ENCODE measurements around the gene TPI1.
"Not testable (repeated sequence)": the region's sequence is repeated elsewhere in the genome, so short reads cannot be mapped to it uniquely, and the experiment has no call there.

Gene TPI1

GRCh38 chr12:6849427-6849826, 17.9 kb upstream of the TPI1 start:
- DNase-seq, result no peak

DNA sequence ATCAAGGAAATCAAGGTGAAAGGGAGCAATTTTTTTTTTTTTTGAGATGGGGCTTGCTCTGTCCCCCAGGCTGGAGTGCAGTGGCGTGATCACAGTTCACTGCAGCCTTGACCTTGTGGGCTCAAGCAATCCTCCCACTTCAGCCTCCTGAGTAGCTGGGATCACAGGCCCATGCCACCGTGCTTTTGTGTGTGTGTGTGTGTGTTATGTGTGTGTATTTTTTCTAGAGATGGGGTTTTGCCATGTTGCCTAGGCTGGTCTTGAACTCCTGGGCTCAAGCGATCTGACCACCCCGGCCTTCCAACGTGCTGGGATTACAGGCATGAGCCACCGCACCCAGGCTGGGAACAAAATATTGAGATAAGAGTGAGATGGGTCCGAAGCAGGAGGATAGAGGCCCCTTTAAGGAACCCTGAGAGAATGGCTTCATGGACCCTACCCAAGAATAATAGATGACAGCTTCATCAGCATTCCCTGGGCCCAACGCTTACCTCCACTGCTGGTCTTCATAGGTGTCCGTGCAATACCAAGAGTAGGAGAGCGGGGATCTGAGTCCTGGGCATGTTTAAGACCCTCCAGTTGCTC, 17.3 kb upstream of the TPI1 start:
- DNase-seq, result no peak

GRCh38 chr12:6850796-6851152, 16.6 kb upstream of the TPI1 start:
- DNase-seq, result no peak

DNA sequence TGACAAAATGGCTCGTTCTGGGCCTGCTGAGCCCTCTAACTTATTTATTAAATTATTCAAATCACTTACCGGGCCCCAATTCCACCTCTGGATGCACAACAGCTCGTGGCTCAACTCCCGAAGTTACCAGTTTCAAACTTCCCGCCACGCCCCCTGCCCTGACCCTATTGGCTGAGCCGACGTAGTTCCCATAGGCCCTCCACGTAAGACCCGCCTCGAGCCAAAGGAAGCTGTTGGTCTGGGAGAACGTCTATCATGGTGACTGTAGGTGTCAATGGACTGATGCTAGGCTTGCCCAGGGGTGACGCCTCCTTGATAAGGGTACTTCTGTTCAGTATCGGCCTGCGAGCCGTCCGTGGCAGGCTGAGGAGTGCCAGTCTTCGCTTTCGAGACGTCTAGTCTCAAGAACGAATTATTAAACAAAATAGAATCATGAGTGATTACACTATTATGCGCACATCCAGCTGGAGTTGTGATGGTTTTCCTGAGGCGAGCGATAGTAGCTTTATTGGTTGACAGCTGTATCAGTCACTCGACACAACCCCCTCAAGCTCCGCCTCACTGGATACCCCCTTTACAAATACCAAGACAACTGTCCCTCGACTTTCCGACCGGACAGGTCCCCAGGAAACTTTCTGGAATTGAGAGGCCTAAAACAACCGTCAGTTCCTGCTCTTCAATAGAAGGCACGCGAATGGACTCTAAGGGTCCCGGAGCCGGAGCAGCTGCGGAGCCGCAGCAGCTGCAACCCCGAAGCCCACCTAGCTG, 16.0 kb upstream of the TPI1 start, which contains the start of gene CDCA3:
CDCA3 (minus strand) TSS at position 134 of the 768 bp plus-strand sequence. CDS start 334 bp downstream, outside the sequence.
- DNase-seq, result peak; percentile 95

DNA sequence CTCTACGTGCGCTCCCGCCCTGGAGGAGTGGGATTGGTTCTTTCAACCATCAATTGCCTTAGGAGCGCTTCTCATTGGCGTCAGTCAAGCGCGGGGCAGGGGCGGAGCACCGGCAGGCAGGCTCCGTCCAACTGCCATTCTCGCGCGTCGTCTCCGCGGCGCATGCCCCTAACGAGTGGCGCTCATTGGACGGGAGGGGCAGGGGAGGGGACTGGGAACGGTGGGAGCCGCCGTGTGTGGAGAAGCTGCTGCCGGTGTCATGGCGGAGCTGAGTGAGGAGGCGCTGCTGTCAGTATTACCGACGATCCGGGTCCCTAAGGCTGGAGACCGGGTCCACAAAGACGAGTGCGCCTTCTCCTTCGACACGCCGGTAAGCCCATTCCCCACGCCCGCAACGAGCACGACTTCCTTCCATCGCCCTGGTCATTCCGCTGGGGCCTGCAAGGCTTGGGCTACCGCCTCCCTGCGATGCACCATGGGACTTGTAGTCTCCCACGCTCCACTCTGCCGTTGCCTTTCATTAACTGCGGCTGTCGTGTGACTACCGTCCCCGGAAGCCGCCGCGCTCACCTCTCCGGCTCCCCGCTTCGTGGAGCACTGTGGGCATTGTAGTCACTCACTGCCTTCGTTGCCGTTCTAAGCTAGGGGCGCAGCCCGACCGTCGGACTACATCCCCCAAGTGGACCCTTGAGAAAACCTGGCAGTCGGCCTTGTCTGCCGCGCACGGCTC, 15.2 kb upstream of the TPI1 start, which contains the start of gene USP5:
USP5 (plus strand) TSS at position 230 of the 730 bp plus-strand sequence; CDS start at position 260, 30 bp downstream.
- peak; percentile 98 for DNase-seq

DNA sequence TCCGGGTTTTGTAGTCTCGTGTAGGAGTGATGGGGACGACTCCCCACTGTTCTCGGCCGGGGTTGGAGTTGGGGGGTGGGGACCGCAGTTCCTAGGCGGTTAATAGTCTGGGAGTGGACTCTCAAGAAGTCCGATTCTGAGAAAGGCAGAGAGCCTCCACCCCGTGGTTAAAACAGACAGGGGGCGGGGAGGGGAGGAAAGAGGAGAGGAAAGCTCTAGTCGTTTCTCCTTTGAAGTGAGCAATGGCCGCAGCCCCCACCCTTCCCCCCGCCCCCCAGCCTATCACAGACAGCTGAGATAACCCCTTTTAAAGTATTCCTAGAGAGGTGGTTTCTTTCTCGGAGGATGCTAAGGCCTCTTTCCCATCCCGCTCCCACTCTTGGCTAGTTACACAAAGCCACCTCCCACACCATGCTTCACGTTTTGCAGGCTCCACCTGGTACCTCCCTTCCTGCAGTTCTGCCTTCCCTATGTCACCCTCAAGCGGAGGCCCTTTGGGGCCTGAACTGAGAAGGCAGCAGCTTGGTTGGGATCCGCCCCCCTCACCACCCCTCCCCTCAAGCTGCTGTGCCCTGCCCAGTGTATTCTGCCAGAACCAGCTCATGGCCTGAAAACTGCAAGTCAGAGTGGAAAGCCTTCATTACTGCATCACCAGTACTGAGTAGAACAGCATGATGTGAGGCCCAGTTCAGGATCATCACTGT, 14.5 kb upstream of the TPI1 start:
- DNase-seq, result no peak

- DNase-seq, result no peak
Measured at GRCh38 chr12:6853626-6854025, 13.7 kb upstream of the TPI1 start.

GRCh38 chr12:6854036-6854435, 13.3 kb upstream of the TPI1 start:
- DNase-seq, result no peak

- DNase-seq, result no peak
Measured at GRCh38 chr12:6855322-6855721, 12.0 kb upstream of the TPI1 start.

- no peak for DNase-seq
Measured at GRCh38 chr12:6858799-6859198, 8.5 kb upstream of the TPI1 start.

DNA sequence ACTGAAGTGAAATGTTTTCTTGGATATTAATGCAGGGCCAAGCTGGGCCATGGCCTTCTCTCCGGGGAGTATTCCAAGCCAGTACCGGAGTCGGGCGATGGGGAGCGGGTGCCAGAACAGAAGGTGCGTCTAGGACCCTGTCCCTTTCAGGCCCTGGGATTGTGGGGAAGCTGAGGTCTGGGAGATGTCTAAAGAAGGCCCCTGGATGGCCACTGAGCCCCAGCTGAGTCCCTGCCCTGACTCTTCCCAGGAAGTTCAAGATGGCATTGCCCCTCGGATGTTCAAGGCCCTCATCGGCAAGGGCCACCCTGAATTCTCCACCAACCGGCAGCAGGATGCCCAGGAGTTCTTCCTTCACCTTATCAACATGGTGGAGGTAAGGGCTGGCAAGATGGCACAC, 7.2 kb upstream of the TPI1 start:
- DNase-seq, result no peak

GRCh38 chr12:6860942-6861341, 6.4 kb upstream of the TPI1 start:
- no peak for DNase-seq

- no peak for DNase-seq
Measured at GRCh38 chr12:6861391-6861790, 5.9 kb upstream of the TPI1 start.

GRCh38 chr12:6863033-6863432, 4.3 kb upstream of the TPI1 start:
- DNase-seq, result no peak

DNA sequence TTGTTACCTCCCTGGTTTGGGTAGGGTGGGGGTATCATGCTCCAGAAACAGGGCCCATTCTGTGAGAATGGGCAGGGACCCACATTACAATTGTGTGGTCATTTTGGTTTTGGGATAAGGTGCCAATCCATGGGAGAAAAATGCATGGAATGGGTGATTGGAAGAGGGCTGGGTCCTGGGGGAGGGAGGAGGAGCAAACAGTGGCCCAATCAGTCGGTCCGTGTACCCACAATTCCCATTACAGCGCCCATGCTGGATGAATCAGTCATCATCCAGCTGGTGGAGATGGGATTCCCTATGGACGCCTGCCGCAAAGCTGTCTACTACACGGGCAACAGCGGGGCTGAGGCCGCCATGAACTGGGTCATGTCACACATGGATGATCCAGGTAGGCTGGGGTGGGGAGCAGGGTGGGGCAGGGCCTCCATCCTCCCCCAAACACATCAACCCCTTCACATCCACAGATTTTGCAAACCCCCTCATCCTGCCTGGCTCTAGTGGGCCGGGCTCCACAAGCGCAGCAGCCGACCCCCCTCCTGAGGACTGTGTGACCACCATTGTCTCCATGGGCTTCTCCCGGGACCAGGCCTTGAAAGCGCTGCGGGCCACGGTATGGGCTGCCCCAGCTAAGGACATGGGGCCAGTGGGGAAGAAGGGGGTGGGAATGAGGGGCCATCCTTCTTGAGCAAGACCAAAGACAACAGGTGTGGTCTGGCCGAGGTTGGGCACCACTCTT, 3.6 kb upstream of the TPI1 start:
- no peak for DNase-seq

- DNase-seq, result not testable (repeated sequence)
Measured at GRCh38 chr12:6865307-6865706, 2.0 kb upstream of the TPI1 start.

GRCh38 chr12:6866163-6866919, 990 bp upstream of the TPI1 start:
- no peak for DNase-seq

DNA sequence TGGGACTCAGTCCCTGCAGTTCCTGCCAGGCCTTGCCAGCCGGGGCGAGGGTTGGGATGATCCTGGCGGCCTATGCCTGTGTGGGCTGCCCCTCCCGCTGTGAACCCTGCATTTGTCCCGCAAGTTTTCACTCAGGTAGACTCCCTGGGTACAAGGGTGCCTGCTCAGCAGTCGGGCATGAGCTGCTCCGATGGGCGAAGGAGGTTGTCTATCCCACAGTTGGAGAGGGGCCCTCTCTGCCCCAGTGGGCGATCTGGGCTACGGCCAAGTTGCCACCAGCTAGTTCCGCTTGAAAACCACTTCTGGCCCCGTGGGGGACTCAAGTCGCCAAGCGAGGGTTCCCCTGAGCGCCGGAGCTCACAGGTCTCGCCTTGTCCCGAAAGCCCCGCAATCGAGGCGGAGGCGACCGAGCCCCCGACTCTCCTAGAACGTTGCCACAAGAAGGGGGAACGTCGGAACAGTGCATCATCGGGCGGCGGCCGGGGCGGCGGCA, 365 bp upstream of the TPI1 start:
- DNase-seq, result no peak

DNA sequence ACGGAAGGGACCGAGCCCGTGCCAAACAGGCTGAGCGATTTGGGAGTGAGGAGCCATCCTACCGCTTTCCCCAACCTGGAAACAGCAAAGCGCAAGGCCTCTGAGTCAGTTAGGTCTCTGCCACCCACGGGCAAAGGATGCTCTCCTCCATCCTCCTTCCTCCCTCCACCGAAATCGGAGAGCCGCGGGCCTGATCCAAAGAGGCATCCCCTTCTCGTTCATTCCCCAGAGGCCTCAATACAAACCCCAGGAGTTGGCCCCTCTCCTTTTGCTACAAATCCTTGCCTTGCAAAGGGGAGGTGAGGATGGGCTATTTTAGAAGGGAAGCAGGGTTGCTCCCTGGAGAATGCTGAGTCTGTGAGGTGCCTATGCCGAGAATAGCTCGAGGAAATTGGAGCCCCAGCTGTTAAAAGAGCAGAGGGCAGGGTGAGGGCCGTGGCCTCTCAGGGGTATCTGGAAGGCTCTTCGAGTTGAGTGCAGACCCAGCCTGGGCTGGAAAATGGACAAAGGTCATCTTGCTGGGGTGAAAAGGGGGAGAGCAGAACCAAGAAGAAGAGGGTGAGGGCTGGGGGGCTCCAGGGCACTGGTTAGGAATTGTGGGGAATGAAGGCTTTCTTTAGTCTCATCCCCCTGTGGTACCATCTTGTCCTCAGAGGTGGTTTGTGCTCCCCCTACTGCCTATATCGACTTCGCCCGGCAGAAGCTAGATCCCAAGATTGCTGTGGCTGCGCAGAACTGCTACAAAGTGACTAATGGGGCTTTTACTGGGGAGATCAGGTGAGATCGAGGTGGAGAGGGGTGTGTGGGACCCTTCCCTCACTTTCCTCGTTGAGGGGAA, 1.1 kb downstream of the TPI1 start:
- DNase-seq, result no peak

Data from NCI-H2107 (cell line).